Naive thymus-derived CD8-positive, alpha-beta T cell (primary cell): ENCODE measurements around the gene GPR162. TPM values are rescaled to one million over a fixed set of nuclear protein-coding genes. Genes with fewer than 3 reads are reported as not detected.

Experiments used
- ATAC-seq, 2 donors: fragments of 150-1000 bp; cut with Tn5 transposase in 1 of 2; sonication (Bioruptor Pico), chemical (Tn5 transposase) in 1 of 2; 1 replicate in 1 of 2; 2 replicates in 1 of 2; pipeline ENCODE4 v1.10.0; 2021; ENCODE audit warnings: mild to moderate bottlenecking in 2 of 2, moderate library complexity in 2 of 2
- POLR2A ChIA-PET: fragments of 350-600 bp; sonication (Branson Sonifier 250); formaldehyde crosslinking; loops from one replicate; lab custom pipeline; 2021; ENCODE audit warnings: antibody characterized with exemption; lab: Charles Lee
- DNase-seq, 10 donors: peaks; one replicate each; pipeline versions ENCODE4 v3.0.0 to v3.0.0-alpha.2; 2020 to 2022
- H3K27ac Mint-ChIP-seq, 10 donors: one replicate each; pipeline ENCODE4 v1.8.0; 2020 to 2022; ENCODE audit warnings: mild to moderate bottlenecking in 10 of 10, mixed read lengths in 10 of 10, moderate library complexity in 4 of 10, inconsistent platforms in 1 of 10
- H3K27me3 Mint-ChIP-seq, 5 donors: one replicate each; pipeline ENCODE4 v1.8.0; 2021 to 2022; ENCODE audit warnings: mixed read lengths in 5 of 5
- H3K36me3 Mint-ChIP-seq, 3 donors: one replicate each; pipeline ENCODE4 v1.8.0; 2020 to 2022; ENCODE audit warnings: mixed read lengths in 3 of 3, mild to moderate bottlenecking in 2 of 3, inconsistent platforms in 1 of 3
- H3K4me1 Mint-ChIP-seq, 4 donors: one replicate each; pipeline ENCODE4 v1.8.0; 2021 to 2022; ENCODE audit warnings: mixed read lengths in 4 of 4
- H3K4me3 Mint-ChIP-seq, 10 donors: one replicate each; pipeline ENCODE4 v1.8.0; 2020 to 2022; ENCODE audit warnings: mild to moderate bottlenecking in 10 of 10, mixed read lengths in 10 of 10, moderate library complexity in 6 of 10, inconsistent platforms in 1 of 10
- H3K9me3 Mint-ChIP-seq, 9 donors: one replicate each; pipeline ENCODE4 v1.8.0; 2020 to 2022; ENCODE audit warnings: mixed read lengths in 9 of 9, mild to moderate bottlenecking in 3 of 9, inconsistent platforms in 1 of 9, moderate library complexity in 1 of 9
- polyA plus RNA-seq, 3 donors: library from polyadenylated mRNA; unstranded; fragments of 300-500 nt; fragmentation: Illumina TruSeq; gene quantifications; one replicate each; pipeline ENCODE4 v1.2.3, GENCODE V29; 2021
- total RNA-seq, 8 experiments: library from RNA in 2 of 8; stranded (reverse) in 2 of 8; gene quantifications; one replicate each; pipeline ENCODE4 v1.2.3 and lab custom pipeline; 2021 to 2026

Gene GPR162
- total and polyA plus RNA-seq, 5 experiments from 2014 or later = not detected

- no peaks in the 10 kb centered on the region for H3K36me3 Mint-ChIP-seq
- H3K27me3 Mint-ChIP-seq = peaks cover 3 to 29% (median 13%) of the 10 kb centered on the region in 5 donors
- H3K4me1 Mint-ChIP-seq = peaks cover 15 to 20% (median 18%) of the 10 kb centered on the region in 4 donors
- H3K9me3 Mint-ChIP-seq = no peaks in the 10 kb centered on the region
- peak overlapping the region in 1 of 10 donors; percentile 87 for H3K4me3 Mint-ChIP-seq
- peak overlapping the region in 1 of 10 donors; percentile 91 for H3K27ac Mint-ChIP-seq
- DNase-seq = peak in 1 of 10 donors; percentile 48
- ATAC-seq = no peak
- POLR2A ChIA-PET = interaction anchor here (1.0 to 2.0 kb wide), 2 partner anchors 12 to 27 kb away, joined by 3 to 19 read pairs; partner anchors contain the start of gene MLF2
These were observed 41.8 kb upstream of the GPR162 start for GRCh38 chr12:6779708-6780432.

- Mint-ChIP-seq H3K27ac (peak overlapping the region in 1 of 10 donors; percentile 22), H3K27me3 (peaks cover 3 to 22% (median 8%) of the 10 kb centered on the region in 5 donors), H3K36me3 (no peaks in the 10 kb centered on the region), H3K4me1 (peaks cover 11 to 19% (median 12%) of the 10 kb centered on the region in 4 donors), H3K9me3 (no peaks in the 10 kb centered on the region), H3K4me3 (no peak overlapping the region)
- ATAC-seq (no peak), DNase-seq (no peak)
- POLR2A ChIA-PET = no interaction called here
These were observed 41.0 kb upstream of the GPR162 start for GRCh38 chr12:6780573-6780972.

- H3K4me3 Mint-ChIP-seq = no peak overlapping the region
- POLR2A ChIA-PET = interaction anchor here (0.6 to 1.6 kb wide), 2 partner anchors 29 to 51 kb away, joined by 3 to 4 read pairs; partner anchors contain the start of gene MLF2
- ATAC-seq (no peak), DNase-seq (no peak)
- no peaks in the 10 kb centered on the region for H3K9me3 Mint-ChIP-seq
- no peak overlapping the region for H3K27ac Mint-ChIP-seq
- peaks cover 0 to 19% (median 4%) of the 10 kb centered on the region in 5 donors for H3K27me3 Mint-ChIP-seq
- peaks cover 19 to 26% (median 24%) of the 10 kb centered on the region in 4 donors for H3K4me1 Mint-ChIP-seq
- no peaks in the 10 kb centered on the region for H3K36me3 Mint-ChIP-seq
These were observed 39.5 kb upstream of the GPR162 start for GRCh38 chr12:6782119-6782518.

- H3K9me3 Mint-ChIP-seq = no peaks in the 10 kb centered on the region
- H3K36me3 Mint-ChIP-seq = no peaks in the 10 kb centered on the region
- no peak overlapping the region for H3K4me3 Mint-ChIP-seq
- H3K27ac Mint-ChIP-seq = no peak overlapping the region
- H3K27me3 Mint-ChIP-seq = peaks cover 0 to 10% (median 4%) of the 10 kb centered on the region in 5 donors
- no peak for ATAC-seq
- no peak for DNase-seq
- POLR2A ChIA-PET = interaction anchor here (1.2 to 1.6 kb wide), 3 partner anchors 10 to 30 kb away, joined by 4 read pairs; partner anchors contain the start of gene MLF2
- H3K4me1 Mint-ChIP-seq = peaks cover 19 to 29% (median 26%) of the 10 kb centered on the region in 4 donors
These were observed 38.6 kb upstream of the GPR162 start for GRCh38 chr12:6782850-6783566.

- Mint-ChIP-seq H3K4me3 (no peak overlapping the region), H3K27me3 (peaks cover 0 to 2% (median 0%) of the 10 kb centered on the region in 5 donors), H3K9me3 (no peaks in the 10 kb centered on the region), H3K27ac (no peak overlapping the region), H3K36me3 (no peaks in the 10 kb centered on the region), H3K4me1 (peaks cover 13 to 30% (median 20%) of the 10 kb centered on the region in 4 donors)
- DNase-seq = no peak
- no peak for ATAC-seq
- POLR2A ChIA-PET = interaction anchor here (1.2 to 1.5 kb wide), 2 partner anchors 9 to 30 kb away, joined by 4 read pairs; partner anchors contain the start of gene MLF2
These were observed 37.8 kb upstream of the GPR162 start for GRCh38 chr12:6783828-6784227.

- H3K36me3 Mint-ChIP-seq = no peaks in the 10 kb centered on the region
- POLR2A ChIA-PET = interaction anchor here (1.5 kb wide), 1 partner anchor 31 kb away, joined by 4 read pairs; the partner anchor contains the start of gene MLF2
- ATAC-seq = no peak
These were observed 37.3 kb upstream of the GPR162 start for GRCh38 chr12:6784296-6784695.

GRCh38 chr12:6784761-6785160 is 36.9 kb upstream of the GPR162 start:
- no peaks in the 10 kb centered on the region for H3K27me3 Mint-ChIP-seq
- no peaks in the 10 kb centered on the region for H3K9me3 Mint-ChIP-seq
- no peak for ATAC-seq
- no peaks in the 10 kb centered on the region for H3K36me3 Mint-ChIP-seq
- peaks cover 15 to 34% (median 25%) of the 10 kb centered on the region in 4 donors for H3K4me1 Mint-ChIP-seq
- peak overlapping the region in 1 of 10 donors; percentile 50 for H3K27ac Mint-ChIP-seq
- no peak for DNase-seq
- no peak overlapping the region for H3K4me3 Mint-ChIP-seq
- POLR2A ChIA-PET = interaction anchor here (1.5 kb wide), 1 partner anchor 31 kb away, joined by 4 read pairs; the partner anchor contains the start of gene MLF2

More at GRCh38 chr12:6784296-6784695, 37.3 kb upstream of the GPR162 start:
- H3K27me3 Mint-ChIP-seq = no peaks in the 10 kb centered on the region
- peaks cover 11 to 30% (median 21%) of the 10 kb centered on the region in 4 donors for H3K4me1 Mint-ChIP-seq
- no peak overlapping the region for H3K4me3 Mint-ChIP-seq
- no peak for DNase-seq
- no peaks in the 10 kb centered on the region for H3K9me3 Mint-ChIP-seq
- H3K27ac Mint-ChIP-seq = no peak overlapping the region

GRCh38 chr12:6786416-6787094 is 35.1 kb upstream of the GPR162 start:
- peak in 3 of 10 donors; percentile 44 to 62 (median 58) for DNase-seq
- Mint-ChIP-seq H3K4me1 (peaks cover 15 to 40% (median 32%) of the 10 kb centered on the region in 4 donors), H3K27ac (peak overlapping the region; percentile 52 to 91 (median 83)), H3K36me3 (no peaks in the 10 kb centered on the region), H3K9me3 (no peaks in the 10 kb centered on the region), H3K4me3 (peak overlapping the region; percentile 11 to 65 (median 39)), H3K27me3 (no peaks in the 10 kb centered on the region)
- POLR2A ChIA-PET = interaction anchor here (0.5 to 1.4 kb wide), 5 partner anchors 13 to 91 kb away, joined by 3 to 5 read pairs (median 3); partner anchors contain the start of gene MLF2
- ATAC-seq = peak; percentile 76 to 93

- Mint-ChIP-seq H3K36me3 (no peaks in the 10 kb centered on the region), H3K4me3 (peak overlapping the region in 3 of 10 donors; percentile 44 to 54 (median 45)), H3K9me3 (no peaks in the 10 kb centered on the region), H3K4me1 (peaks cover 21 to 47% (median 39%) of the 10 kb centered on the region in 4 donors), H3K27me3 (peaks cover 0 to 2% (median 0%) of the 10 kb centered on the region in 5 donors), H3K27ac (peak overlapping the region in 8 of 10 donors; percentile 66 to 91 (median 88))
- POLR2A ChIA-PET = interaction anchor here (0.7 to 1.4 kb wide), 5 partner anchors 13 to 344 kb away, joined by 3 to 6 read pairs (median 5); no protein-coding TSS in a partner anchor
- ATAC-seq (no peak), DNase-seq (no peak)
These were observed 34.3 kb upstream of the GPR162 start for GRCh38 chr12:6787309-6787708.

- POLR2A ChIA-PET = interaction anchor here (0.5 to 1.2 kb wide), 2 partner anchors 36 to 39 kb away, joined by 3 read pairs; partner anchors contain the start of genes MLF2 and P3H3
- Mint-ChIP-seq H3K27me3 (peaks cover 0 to 2% (median 0%) of the 10 kb centered on the region in 5 donors), H3K27ac (peak within 1 kb of the TSS in 7 of 10 donors; percentile 35 to 84 (median 40)), H3K4me1 (peaks cover 30 to 60% (median 53%) of the 10 kb centered on the region in 4 donors), H3K36me3 (no peaks in the 10 kb centered on the region), H3K4me3 (peak within 1 kb of the TSS in 6 of 10 donors; percentile 6 to 65 (median 29)), H3K9me3 (no peaks in the 10 kb centered on the region)
- ATAC-seq (no peak), DNase-seq (no peak)
These were observed 32.4 kb upstream of the GPR162 start, which contains the start of gene CD4 for GRCh38 chr12:6788972-6789924. Gene CD4 (plus strand): TSS chr12:6789528. CDS start chr12:6800139, 10,611 bp downstream.
